ENCODE data around the gene E2F4.

The E2F4 gene

GRCh38 chr16:67191995-67192681, at the start of gene E2F4:
E2F4 (plus strand) TSS chr16:67192155; CDS start chr16:67192228, 73 bp downstream.
- peak; percentile 90 for DNase-seq

- no peak for DNase-seq
Measured at GRCh38 chr16:67142342-67142741, 49.6 kb upstream of the E2F4 start.

- DNase-seq, result no peak
Measured at GRCh38 chr16:67144943-67145342, 47.0 kb upstream of the E2F4 start.

- no peak for DNase-seq
Measured at GRCh38 chr16:67145746-67146145, 46.2 kb upstream of the E2F4 start.

- DNase-seq, result no peak
Measured at GRCh38 chr16:67146523-67147357, 45.2 kb upstream of the E2F4 start.

- DNase-seq, result no peak
Measured at GRCh38 chr16:67147437-67148140, 44.4 kb upstream of the E2F4 start.

GRCh38 chr16:67148221-67148620, 43.7 kb upstream of the E2F4 start:
- no peak for DNase-seq

- no peak for DNase-seq
Measured at GRCh38 chr16:67148656-67149275, 43.2 kb upstream of the E2F4 start.

- DNase-seq, result no peak
Measured at GRCh38 chr16:67149276-67150046, 42.5 kb upstream of the E2F4 start.

- peak; percentile 46 for DNase-seq
Measured at GRCh38 chr16:67150047-67150832, 41.7 kb upstream of the E2F4 start.

GRCh38 chr16:67150833-67151396, 41.0 kb upstream of the E2F4 start, which contains the start of gene B3GNT9:
B3GNT9 (minus strand) TSS chr16:67150998; CDS start chr16:67150485, 513 bp downstream.
- DNase-seq, result peak; percentile 41

GRCh38 chr16:67151431-67152097, 40.4 kb upstream of the E2F4 start:
- DNase-seq, result no peak

- DNase-seq, result no peak
Measured at GRCh38 chr16:67154578-67155294, 37.2 kb upstream of the E2F4 start.

GRCh38 chr16:67155295-67156142, 36.4 kb upstream of the E2F4 start:
- DNase-seq, result peak; percentile 82

GRCh38 chr16:67156143-67156844, 35.7 kb upstream of the E2F4 start:
- DNase-seq, result no peak

GRCh38 chr16:67157106-67157748, 34.7 kb upstream of the E2F4 start:
- no peak for DNase-seq

- peak; percentile 74 for DNase-seq
Measured at GRCh38 chr16:67157892-67158635, 33.9 kb upstream of the E2F4 start.
